Activated naive CD4-positive, alpha-beta T cell (primary cell): ENCODE measurements around the gene TCEAL3.
A peak's percentile ranks its signal among the peaks of the same experiment; 100 is the strongest.
"Not testable (repeated sequence)": the region's sequence is repeated elsewhere in the genome, so short reads cannot be mapped to it uniquely, and the experiment has no call there.

Experiments used
- DNase-seq, 4 experiments: peaks; one replicate each; lab custom pipeline; 2025; lab: John Stamatoyannopoulos, UW

TCEAL3 gene, protein sequence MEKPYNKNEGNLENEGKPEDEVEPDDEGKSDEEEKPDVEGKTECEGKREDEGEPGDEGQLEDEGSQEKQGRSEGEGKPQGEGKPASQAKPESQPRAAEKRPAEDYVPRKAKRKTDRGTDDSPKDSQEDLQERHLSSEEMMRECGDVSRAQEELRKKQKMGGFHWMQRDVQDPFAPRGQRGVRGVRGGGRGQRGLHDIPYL

GRCh38 chrX:103607364-103608305 lies at the start of gene TCEAL3:
Gene TCEAL3 (plus strand): TSS chrX:103607963. CDS start chrX:103609065, 1,102 bp downstream.
- peak in 3 of 4 experiments; percentile 1 to 23 (median 1) for DNase-seq

DNA sequence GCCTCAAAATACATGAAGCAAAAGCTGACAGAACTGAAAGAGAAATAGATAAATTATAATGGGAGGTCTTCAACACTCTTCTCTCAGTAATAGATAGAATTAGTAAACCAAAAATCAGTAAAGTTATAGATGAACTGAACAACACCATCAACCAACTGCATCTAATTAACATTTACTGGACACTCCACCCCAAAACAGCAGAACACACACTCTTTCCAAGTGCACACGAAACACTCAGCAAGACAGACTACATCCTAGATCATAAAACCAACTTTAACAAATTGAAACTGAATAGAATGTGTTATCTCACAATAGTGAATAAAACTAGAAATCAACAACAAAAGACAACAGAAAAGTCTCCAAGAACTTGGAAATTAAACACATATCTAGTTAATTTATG lies 47.5 kb upstream of the TCEAL3 start:
- no peak for DNase-seq

GRCh38 chrX:103562801-103563200 lies 45.0 kb upstream of the TCEAL3 start:
- no peak for DNase-seq

DNA sequence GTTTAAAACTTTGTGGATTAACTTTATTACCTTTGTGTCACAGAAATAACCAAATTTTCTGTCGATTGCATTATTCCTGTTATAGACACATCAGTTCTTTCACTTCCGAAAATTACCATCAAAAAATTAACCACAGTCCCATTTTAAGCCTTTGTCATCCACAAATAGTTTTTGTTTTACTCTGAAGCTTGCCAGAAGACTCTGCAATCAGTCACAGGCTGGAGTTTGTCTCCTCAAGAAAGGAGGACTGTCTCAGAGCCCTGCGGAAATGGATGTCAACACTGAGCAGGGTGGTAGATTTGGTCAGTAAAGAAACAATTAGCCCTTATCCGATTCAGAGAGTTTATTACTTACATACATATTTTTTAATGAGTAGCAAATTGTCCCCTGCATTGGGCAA lies 42.6 kb upstream of the TCEAL3 start:
- no peak for DNase-seq

- no peak for DNase-seq
These were observed 42.0 kb upstream of the TCEAL3 start for GRCh38 chrX:103565752-103566151.

DNA sequence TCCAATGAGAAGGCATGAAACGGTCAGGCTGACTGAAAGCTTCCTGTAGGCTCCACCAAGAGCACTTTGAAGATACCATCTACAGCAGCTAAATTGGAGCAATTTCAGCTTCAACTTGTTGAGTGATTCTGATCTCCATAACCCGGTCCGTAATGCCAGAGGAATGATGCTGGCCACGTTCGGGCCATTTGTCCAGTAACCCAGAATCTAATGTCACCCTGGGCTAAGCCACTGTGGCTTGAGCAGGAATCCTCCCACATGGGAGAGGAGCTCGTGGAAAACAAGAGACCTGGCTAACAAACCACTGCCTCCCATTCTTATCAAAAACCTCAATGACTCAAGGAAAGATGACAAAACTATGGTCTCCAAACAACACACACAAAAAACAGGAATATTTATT lies 36.6 kb upstream of the TCEAL3 start:
- DNase-seq, result no peak

DNA sequence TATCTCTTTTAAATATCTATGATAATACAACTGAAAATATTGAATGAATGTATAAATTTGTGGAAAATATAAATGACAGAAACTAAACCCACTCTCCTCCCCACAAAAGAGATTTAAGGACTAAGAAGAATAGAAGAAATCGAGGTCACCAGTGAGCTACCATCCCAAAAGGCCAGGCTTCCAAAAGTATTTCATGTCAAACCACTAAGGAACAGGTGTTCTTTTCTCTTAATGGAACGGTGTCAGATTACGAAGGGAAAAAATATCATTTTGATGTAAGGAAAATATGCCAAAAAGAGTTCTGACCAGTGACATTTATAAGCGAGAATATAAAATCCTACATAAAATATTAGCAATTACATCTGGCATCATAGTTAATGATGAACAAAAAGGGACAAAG lies 36.0 kb upstream of the TCEAL3 start:
- no peak for DNase-seq

GRCh38 chrX:103573202-103573601 lies 34.6 kb upstream of the TCEAL3 start:
- DNase-seq, result no peak

DNA sequence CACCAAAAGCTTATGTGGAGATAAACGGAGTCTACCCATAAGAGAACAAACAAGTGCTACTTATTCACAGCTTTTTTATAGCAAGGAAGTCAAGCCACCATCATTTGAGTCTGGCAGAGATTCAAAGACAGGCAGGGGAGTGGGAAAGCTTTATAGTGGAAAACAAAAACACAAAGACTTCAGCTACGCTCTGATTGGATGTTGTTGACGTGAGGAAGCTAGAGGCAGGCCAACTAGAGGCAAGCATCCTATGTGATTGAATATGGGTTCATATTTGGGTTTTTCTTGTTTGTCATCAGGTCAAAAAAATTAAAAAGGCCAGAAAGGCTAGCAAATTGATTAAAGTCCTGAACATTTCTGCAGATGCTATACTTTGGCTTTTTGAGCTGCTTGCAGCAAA lies 23.2 kb upstream of the TCEAL3 start:
- no peak for DNase-seq

DNA sequence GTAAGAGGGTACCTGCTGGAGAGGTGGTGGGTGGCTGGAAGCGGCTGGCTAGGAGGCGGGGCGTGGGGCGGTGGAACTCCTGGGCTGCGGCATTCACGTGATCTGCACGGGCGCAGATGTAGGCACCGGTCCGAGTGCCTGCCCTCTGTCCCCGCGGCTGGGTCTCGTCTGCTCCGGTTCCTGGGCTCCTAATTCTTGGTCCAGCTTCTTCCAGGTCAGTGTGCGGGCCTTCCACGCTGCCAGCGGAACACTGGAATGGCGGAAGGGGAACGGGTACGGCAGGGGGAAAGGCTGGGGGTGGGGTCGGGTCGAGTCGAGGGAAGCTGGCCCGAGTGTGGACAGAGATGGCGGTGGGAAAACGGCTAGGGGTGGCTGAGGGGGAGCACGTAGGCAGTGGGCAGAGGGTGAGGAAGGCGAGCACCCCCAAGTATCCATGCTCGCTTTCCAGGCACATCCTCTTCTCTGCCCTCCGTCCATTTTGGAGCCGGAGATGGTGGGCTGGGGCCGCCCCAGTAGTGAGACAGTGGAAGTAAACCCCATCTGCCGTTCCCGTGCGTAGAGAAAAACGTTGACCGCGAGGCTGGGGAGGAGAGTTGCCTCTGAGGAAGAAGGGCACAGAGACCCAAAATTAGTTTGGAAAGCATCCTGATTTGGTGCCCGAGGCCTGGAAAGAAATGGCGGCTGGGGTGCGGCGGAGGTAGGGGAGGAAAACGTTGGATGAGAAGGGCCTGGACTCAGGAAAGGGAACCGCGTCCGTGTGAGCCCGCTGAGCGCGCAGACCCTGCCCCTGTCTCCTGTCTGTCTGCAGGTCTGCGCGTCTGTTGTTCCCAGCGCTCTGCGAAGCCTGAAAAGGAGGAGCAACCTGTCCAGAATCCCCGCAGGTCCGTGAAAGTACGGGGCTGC lies 22.1 kb upstream of the TCEAL3 start, which contains the start of gene TCEAL4:
TCEAL4 (plus strand) TSS at position 105 of the 903 bp plus-strand sequence. CDS start 1,161 bp downstream, outside the sequence.
- peak in 2 of 4 experiments; percentile 4 to 13 for DNase-seq

DNA sequence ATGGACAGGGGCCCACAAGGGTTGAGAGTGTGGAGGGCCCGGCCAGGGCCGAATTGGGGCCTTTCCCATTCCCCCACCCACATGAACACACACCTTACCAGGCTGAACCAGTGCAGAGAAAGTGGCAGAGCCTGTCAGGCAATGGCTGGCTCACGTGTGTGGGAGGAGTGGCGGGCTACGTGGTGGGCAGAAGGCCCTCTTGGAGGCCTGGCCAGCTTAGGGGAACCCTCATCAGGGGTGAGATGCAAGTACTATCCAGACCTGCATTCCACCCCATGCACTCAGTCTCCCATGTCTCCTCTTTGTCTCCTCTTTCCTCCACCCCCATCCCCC lies 21.5 kb upstream of the TCEAL3 start:
- DNase-seq, result no peak

DNA sequence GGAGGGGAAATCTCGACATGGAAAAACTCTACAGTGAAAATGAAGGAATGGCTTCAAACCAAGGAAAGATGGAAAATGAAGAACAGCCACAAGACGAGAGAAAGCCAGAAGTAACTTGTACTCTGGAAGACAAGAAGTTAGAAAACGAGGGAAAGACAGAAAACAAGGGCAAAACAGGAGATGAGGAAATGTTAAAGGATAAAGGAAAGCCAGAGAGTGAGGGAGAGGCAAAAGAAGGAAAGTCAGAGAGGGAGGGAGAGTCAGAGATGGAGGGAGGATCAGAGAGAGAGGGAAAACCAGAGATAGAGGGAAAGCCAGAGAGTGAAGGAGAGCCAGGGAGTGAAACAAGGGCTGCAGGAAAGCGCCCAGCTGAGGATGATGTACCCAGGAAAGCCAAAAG lies 21.1 kb upstream of the TCEAL3 start:
- DNase-seq, result no peak

DNA sequence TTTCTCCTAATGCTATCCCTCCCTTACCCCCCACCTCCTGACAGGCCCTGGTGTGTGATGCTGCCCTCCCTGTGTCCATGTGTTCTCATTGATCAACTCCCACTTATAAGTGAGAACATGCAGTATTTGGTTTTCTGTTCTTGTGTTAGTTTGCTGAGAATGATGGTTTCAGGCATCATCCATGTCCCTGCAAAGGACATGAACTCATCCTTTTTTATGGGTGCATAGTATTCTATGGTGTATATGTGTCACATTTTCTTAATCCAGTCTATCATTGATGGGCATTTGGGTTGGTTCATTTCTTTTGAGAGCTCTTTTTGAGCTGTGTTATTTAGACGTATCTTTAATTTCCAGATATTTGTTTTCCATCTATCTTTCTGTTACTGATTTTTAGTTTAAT lies 15.5 kb upstream of the TCEAL3 start:
- not testable (repeated sequence) for DNase-seq

- DNase-seq, result not testable (repeated sequence)
These were observed 12.6 kb upstream of the TCEAL3 start for GRCh38 chrX:103595202-103595601.

DNA sequence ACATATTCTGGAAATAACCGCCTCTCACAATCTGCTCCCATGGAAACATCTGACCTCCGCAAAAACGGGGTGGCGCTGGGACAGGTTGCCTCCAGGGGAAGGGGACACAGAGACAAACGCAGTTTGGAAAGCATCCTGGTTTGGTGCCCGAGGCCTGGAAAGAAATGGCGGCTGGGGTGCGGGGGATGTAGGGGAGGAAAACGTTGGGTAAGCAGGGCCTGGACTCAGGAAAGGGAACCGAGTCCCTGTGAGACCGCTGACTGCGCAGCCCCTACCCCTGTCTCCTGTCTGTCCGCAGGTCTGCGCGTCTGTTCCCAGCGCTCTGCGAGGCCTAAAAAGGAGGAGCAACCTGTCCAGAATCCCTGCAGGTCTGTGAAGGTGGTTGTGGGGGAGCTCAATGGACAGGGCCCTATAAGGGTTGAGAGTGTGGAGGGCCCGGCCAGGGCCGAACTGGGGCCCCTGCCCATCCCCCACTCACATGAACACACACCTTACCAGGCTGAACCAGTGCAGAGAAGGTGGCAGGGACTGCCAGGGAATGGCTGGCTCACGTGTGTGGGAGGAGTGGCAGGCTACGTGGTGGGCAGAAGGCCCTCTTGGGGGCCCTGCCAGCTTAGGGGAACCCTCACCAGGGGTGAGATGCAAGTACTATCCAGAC lies 672 bp downstream of the TCEAL3 start:
- no peak for DNase-seq

DNA sequence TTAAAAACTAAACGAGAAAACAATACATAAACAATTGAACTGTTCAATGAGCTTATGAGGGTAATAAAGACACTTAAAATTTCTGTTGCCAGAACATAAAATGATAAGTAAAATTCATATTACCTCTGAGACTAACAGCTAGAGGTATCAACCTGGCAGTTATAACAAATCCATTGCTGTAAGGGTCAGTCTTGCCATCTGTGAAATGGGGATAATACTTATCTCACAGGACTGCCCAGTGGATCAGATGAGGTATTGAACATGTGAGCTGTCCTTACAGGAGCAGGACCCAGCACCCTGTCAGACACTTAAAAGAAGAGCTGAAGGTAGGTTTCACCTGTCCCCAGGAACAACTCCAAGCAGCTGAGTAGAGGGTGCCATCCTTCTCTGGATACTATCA lies 2.5 kb downstream of the TCEAL3 start:
- no peak for DNase-seq

GRCh38 chrX:103613362-103613890 lies 5.7 kb downstream of the TCEAL3 start:
- no peak for DNase-seq

- no peak for DNase-seq
These were observed 7.2 kb downstream of the TCEAL3 start for GRCh38 chrX:103614999-103615398.

GRCh38 chrX:103615781-103616371 lies 8.1 kb downstream of the TCEAL3 start:
- DNase-seq, result no peak

DNA sequence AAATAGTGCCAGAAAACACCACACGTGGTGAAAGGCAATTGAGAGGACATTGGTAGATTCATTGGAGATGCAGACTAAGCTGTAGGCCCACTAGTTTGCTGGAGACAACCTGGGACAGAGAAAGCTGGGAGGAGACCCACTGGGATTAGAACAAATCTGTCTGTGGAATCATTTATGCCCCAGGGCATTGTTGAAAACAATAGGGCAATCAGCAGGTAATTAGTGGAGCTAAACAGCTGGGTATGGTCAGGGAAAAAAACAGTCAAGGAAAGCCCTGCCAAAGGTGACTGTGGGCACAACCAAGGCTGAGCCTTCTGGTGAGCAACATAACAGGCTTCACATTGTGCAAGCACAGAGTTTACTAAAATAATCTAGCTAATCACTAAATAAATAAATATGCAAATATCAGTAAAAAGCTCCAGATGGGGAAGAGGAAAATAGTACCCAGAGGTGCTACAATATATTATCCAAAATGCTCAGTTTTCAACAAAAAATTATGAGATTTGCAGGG lies 9.0 kb downstream of the TCEAL3 start:
- DNase-seq, result no peak

DNA sequence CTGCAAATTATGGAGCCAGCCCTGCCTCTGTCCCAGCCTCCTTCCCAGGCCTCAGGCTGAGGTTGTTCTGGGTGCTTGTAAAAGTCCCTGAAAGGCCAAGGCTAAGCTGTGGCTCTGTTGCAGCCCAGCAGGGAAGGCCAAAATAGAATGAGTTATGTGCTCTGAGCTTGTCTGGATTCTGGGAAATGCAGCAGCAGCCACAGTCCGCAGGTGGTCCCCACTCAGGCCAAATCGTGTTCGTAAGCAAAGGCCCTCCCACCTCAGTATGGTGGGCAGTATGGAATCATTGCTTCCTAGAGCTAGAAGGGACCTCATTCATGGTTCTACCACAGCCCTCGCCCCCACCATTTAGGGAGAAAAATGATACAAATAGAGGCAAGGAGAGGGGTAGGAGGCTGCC lies 16.3 kb downstream of the TCEAL3 start:
- no peak for DNase-seq
